H1 (cell line): ENCODE results near the gene EPHA8. TPM values are rescaled to one million over a fixed set of nuclear protein-coding genes. Genes with fewer than 3 reads are reported as not detected.

Experiments used
- CTCF ChIA-PET: fragments of 300-600 bp; sonication (Branson Sonifier 250); formaldehyde crosslinking; loops from one replicate; lab custom pipeline; 2021; ENCODE audit not compliant: partially characterized antibody; lab: Charles Lee
- POLR2A ChIA-PET: fragments of 300-600 bp; sonication (Branson Sonifier 250); formaldehyde crosslinking; loops from one replicate; lab custom pipeline; 2021; ENCODE audit warnings: inconsistent platforms; ENCODE audit not compliant: partially characterized antibody; lab: Charles Lee
- DNase-seq, 2 experiments: peaks; one replicate each; pipeline versions ENCODE4 v3.0.0 to v3.0.0-alpha.2; 2010 to 2022; ENCODE audit warnings: low spot score in 2 of 2, low read depth in 1 of 2, mixed read lengths in 1 of 2
- FAIRE-seq: peaks from 2 replicates; lab custom pipeline; 2011; peaks lifted over from hg19 to GRCh38; lab: Jason Lieb, UNC
- H2AFZ ChIP-seq: 2 replicates; pipeline ENCODE4 v1.8.1; 2012; ENCODE audit warnings: low read length, inconsistent platforms
- H2AK5ac ChIP-seq: 2 replicates; pipeline ENCODE4 v1.6.1; 2013; ENCODE audit warnings: low read depth, low read length
- H2BK120ac ChIP-seq: replicated peaks from 2 replicates; pipeline ENCODE3; 2013; ENCODE audit warnings: low read depth, low read length, inconsistent platforms
- H2BK12ac ChIP-seq: 2 replicates; pipeline ENCODE4 v1.6.1; 2013; ENCODE audit warnings: low read depth, low read length
- H2BK15ac ChIP-seq: 2 replicates; pipeline ENCODE4 v1.6.1; 2013; ENCODE audit warnings: low read length
- H2BK20ac ChIP-seq: 2 replicates; pipeline ENCODE4 v1.6.1; 2013; ENCODE audit warnings: low read length
- H2BK5ac ChIP-seq: 2 replicates; pipeline ENCODE4 v1.6.1; 2013; ENCODE audit warnings: low read depth, low read length
- H3K14ac ChIP-seq: 2 replicates; pipeline ENCODE4 v1.6.1; 2013; ENCODE audit warnings: inconsistent platforms; ENCODE audit not compliant: insufficient read length
- H3K18ac ChIP-seq: 2 replicates; pipeline ENCODE4 v1.6.1; 2013; ENCODE audit warnings: low read length; ENCODE audit errors: extremely low read depth
- H3K23ac ChIP-seq: 2 replicates; pipeline ENCODE4 v1.6.1; 2013; ENCODE audit warnings: inconsistent platforms; ENCODE audit not compliant: insufficient read length
- H3K23me2 ChIP-seq: 2 replicates; pipeline ENCODE4 v1.6.1; 2013; ENCODE audit warnings: low read depth, low read length
- H3K27ac ChIP-seq: 2 replicates; pipeline ENCODE4 v1.6.1; 2011; ENCODE audit warnings: low read depth, low read length, inconsistent platforms
- H3K27me3 ChIP-seq, 4 experiments: replicated peaks in 1 of 4; 1 replicate in 1 of 4; 2 replicates in 3 of 4; pipeline versions ENCODE4 v1.6.1 to v1.8.1; 2011 to 2013; ENCODE audit warnings: low read length in 3 of 4, mild to moderate bottlenecking in 3 of 4, inconsistent platforms in 2 of 4, mixed read lengths in 2 of 4, moderate library complexity in 1 of 4; ENCODE audit not compliant: control insufficient read depth in 3 of 4, insufficient read depth in 3 of 4; ENCODE audit errors: extremely low read depth in 1 of 4
- H3K36me3 ChIP-seq, 4 experiments: 2 replicates each; pipeline versions ENCODE4 v1.6.1 to v1.8.1; 2011 to 2013; ENCODE audit warnings: mild to moderate bottlenecking in 4 of 4, low read length in 3 of 4, moderate library complexity in 2 of 4, control low read depth in 1 of 4, inconsistent platforms in 1 of 4; ENCODE audit not compliant: insufficient read depth in 4 of 4, control insufficient read depth in 2 of 4
- H3K4ac ChIP-seq: replicated peaks from 2 replicates; pipeline ENCODE3; 2013; ENCODE audit warnings: low read length, low read depth, mixed read lengths, inconsistent platforms; ENCODE audit not compliant: insufficient read length
- H3K4me1 ChIP-seq, 4 experiments: replicated peaks in 1 of 4; 1 replicate in 1 of 4; 2 replicates in 3 of 4; pipeline versions ENCODE4 v1.6.1 to v1.8.1; 2011 to 2013; ENCODE audit warnings: low read length in 3 of 4, inconsistent platforms in 2 of 4, mixed read lengths in 1 of 4; ENCODE audit not compliant: insufficient read depth in 4 of 4, control insufficient read depth in 3 of 4
- H3K4me2 ChIP-seq, 2 experiments: 2 replicates each; pipeline versions ENCODE4 v1.6.1 to v1.8.1; 2011 to 2013; ENCODE audit warnings: low read depth in 2 of 2, low read length in 2 of 2, control low read depth in 1 of 2, inconsistent platforms in 1 of 2, mild to moderate bottlenecking in 1 of 2; ENCODE audit not compliant: insufficient read depth in 1 of 2
- H3K4me3 ChIP-seq, 4 experiments: fragments of 200-600, 300-600 bp in 1 of 4; sonication (generic), shearing (Covaris generic), sonication (Bioruptor Twin) in 1 of 4; 2 replicates each; pipeline versions ENCODE4 v1.5.1 to v1.8.1; 2011 to 2016; ENCODE audit warnings: low read length in 4 of 4, low read depth in 3 of 4, control low read depth in 2 of 4, inconsistent platforms in 2 of 4, mild to moderate bottlenecking in 2 of 4, mixed read lengths in 1 of 4, moderate library complexity in 1 of 4; ENCODE audit not compliant: insufficient read depth in 2 of 4; ENCODE audit errors: extremely low read depth in 1 of 4
- H3K56ac ChIP-seq: replicated peaks from 2 replicates; pipeline ENCODE3; 2013; ENCODE audit warnings: low read depth, mild to moderate bottlenecking, mixed read lengths, low read length, inconsistent platforms; ENCODE audit not compliant: insufficient read length
- H3K79me1 ChIP-seq: 2 replicates; pipeline ENCODE4 v1.6.1; 2013; ENCODE audit warnings: low read depth, low read length, control low read depth
- H3K79me2 ChIP-seq, 2 experiments: 2 replicates each; pipeline versions ENCODE4 v1.6.1 to v1.8.1; 2012 to 2013; ENCODE audit warnings: low read length in 2 of 2, mild to moderate bottlenecking in 2 of 2, inconsistent platforms in 1 of 2; ENCODE audit not compliant: insufficient read depth in 2 of 2, control insufficient read depth in 1 of 2
- H3K9ac ChIP-seq, 4 experiments: replicated peaks in 1 of 4; 1 replicate in 1 of 4; 2 replicates in 3 of 4; pipeline versions ENCODE4 v1.6.1 to v1.8.1; 2011 to 2013; ENCODE audit warnings: low read depth in 3 of 4, low read length in 3 of 4, control low read depth in 2 of 4, mild to moderate bottlenecking in 2 of 4, moderate library complexity in 2 of 4, inconsistent platforms in 1 of 4; ENCODE audit errors: extremely low read depth in 1 of 4
- H3K9me3 ChIP-seq, 2 experiments: 2 replicates each; pipeline versions ENCODE4 v1.6.1 to v1.8.1; 2012 to 2013; ENCODE audit warnings: mild to moderate bottlenecking in 2 of 2, moderate library complexity in 2 of 2, control low read depth in 1 of 2, inconsistent platforms in 1 of 2, low read depth in 1 of 2, low read length in 1 of 2, mixed read lengths in 1 of 2; ENCODE audit not compliant: insufficient read depth in 2 of 2
- H4K20me1 ChIP-seq, 2 experiments: replicated peaks in 1 of 2; 2 replicates each; pipeline versions ENCODE3 to v1.8.1; 2011 to 2013; ENCODE audit warnings: inconsistent platforms in 2 of 2, low read length in 2 of 2, mild to moderate bottlenecking in 1 of 2; ENCODE audit not compliant: insufficient read depth in 2 of 2, control insufficient read depth in 1 of 2
- H4K5ac ChIP-seq: 2 replicates; pipeline ENCODE4 v1.6.1; 2013; ENCODE audit warnings: low read length, low read depth, mixed read lengths, inconsistent platforms; ENCODE audit not compliant: insufficient read length
- H4K8ac ChIP-seq: 2 replicates; pipeline ENCODE4 v1.8.0; 2013; ENCODE audit warnings: mild to moderate bottlenecking, moderate library complexity, low read length, inconsistent platforms; ENCODE audit not compliant: insufficient read depth; ENCODE audit errors: extremely low read depth
- H4K91ac ChIP-seq: replicated peaks from 2 replicates; pipeline ENCODE3; 2013; ENCODE audit warnings: low read length, mixed read lengths, inconsistent platforms; ENCODE audit not compliant: insufficient read length
- CHD2 ChIP-seq: IDR thresholded peaks from 2 replicates; pipeline ENCODE4 v1.6.1; 2012; ENCODE audit warnings: low read length, improper control_type of control experiment
- FOSL1 ChIP-seq: IDR thresholded peaks from 2 replicates; pipeline ENCODE4 v1.6.1; 2011; ENCODE audit warnings: mild to moderate bottlenecking, low read depth, low read length, moderate library complexity; ENCODE audit not compliant: insufficient read depth
- GABPA ChIP-seq: IDR thresholded peaks from 2 replicates; pipeline ENCODE4 v1.6.1; 2011; ENCODE audit warnings: mild to moderate bottlenecking, low read length, moderate library complexity, borderline replicate concordance; ENCODE audit not compliant: insufficient read depth
- HDAC2 ChIP-seq, 2 experiments: fragments of 300-600 bp in 1 of 2; sonication (generic) in 1 of 2; IDR thresholded peaks; 2 replicates each; pipeline ENCODE4 v1.6.1; 2011 to 2012; ENCODE audit warnings: low read depth in 2 of 2, low read length in 2 of 2, mild to moderate bottlenecking in 2 of 2, moderate library complexity in 2 of 2, borderline replicate concordance in 1 of 2, inconsistent platforms in 1 of 2
- HDAC6 ChIP-seq: IDR thresholded peaks from one replicate; pipeline ENCODE4 v1.7.1; 2012; ENCODE audit warnings: low read depth, mild to moderate bottlenecking, inconsistent platforms, low read length, moderate library complexity
- RBBP5 ChIP-seq: IDR thresholded peaks from 2 replicates; pipeline ENCODE4 v1.7.1; 2012; ENCODE audit warnings: low read depth, mild to moderate bottlenecking, inconsistent platforms, low read length, moderate library complexity, borderline replicate concordance
- SIN3A ChIP-seq, 2 experiments: IDR thresholded peaks in 1 of 2; conservative IDR thresholded peaks in 1 of 2; 2 replicates each; pipeline ENCODE4 v1.6.1; 2011 to 2012; ENCODE audit warnings: low read length in 2 of 2, improper control_type of control experiment in 1 of 2, low read depth in 1 of 2, mild to moderate bottlenecking in 1 of 2
- SIX5 ChIP-seq: IDR thresholded peaks from 2 replicates; pipeline ENCODE4 v1.6.1; 2011; ENCODE audit warnings: mild to moderate bottlenecking, low read depth, low read length
- SRF ChIP-seq: IDR thresholded peaks from 2 replicates; pipeline ENCODE4 v1.6.1; 2011; ENCODE audit warnings: mild to moderate bottlenecking, low read depth, low read length, moderate library complexity
- SUZ12 ChIP-seq: fragments of 200-600 bp; sonication (generic); IDR thresholded peaks from 2 replicates; pipeline ENCODE4 v1.6.1; 2012; ENCODE audit warnings: mild to moderate bottlenecking, inconsistent platforms, low read length, moderate library complexity, mixed read lengths
- TAF7 ChIP-seq: optimal IDR thresholded peaks from 2 replicates; pipeline ENCODE3; 2011; ENCODE audit warnings: low read depth, mild to moderate bottlenecking, inconsistent platforms, low read length, moderate library complexity, borderline replicate concordance
- TBP ChIP-seq: IDR thresholded peaks from 2 replicates; pipeline ENCODE4 v1.6.1; 2011; ENCODE audit warnings: low read depth, low read length, improper control_type of control experiment
- YY1 ChIP-seq: IDR thresholded peaks from 2 replicates; pipeline ENCODE4 v1.6.1; 2011; ENCODE audit warnings: low read depth, mild to moderate bottlenecking, low read length
- WGBS, 2 experiments: shearing (Covaris generic) in 1 of 2; methylation state at CpG; one replicate each; pipeline versions ENCODE4 v1.1.6 to v1.1.7; 2013 to 2015; ENCODE audit warnings: low lambda C conversion rate in 2 of 2, mixed read lengths in 2 of 2, inconsistent platforms in 1 of 2, low coverage in 1 of 2, missing lambda C conversion rate in 1 of 2; ENCODE audit not compliant: insufficient replicate concordance in 2 of 2, insufficient coverage in 1 of 2, insufficient read length in 1 of 2; ENCODE audit errors: extremely low coverage in 1 of 2, missing lambda C conversion rate in 1 of 2; 5-methylcytosine and 5-hydroxymethylcytosine counted together
- polyA plus RNA-seq, 7 experiments: library from polyadenylated mRNA; depleted of rRNA in 3 of 7; stranded (reverse) in 5 of 7; unstranded in 2 of 7; fragments of >200 nt in 5 of 7; fragments of 200-250 nt in 2 of 7; gene quantifications; 1 replicate in 5 of 7; 2 replicates in 1 of 7; 4 replicates in 1 of 7; pipeline versions ENCODE4 v1.2.1 to v1.2.3, GENCODE V29; 2011 to 2013; ENCODE audit warnings: missing spikeins in 2 of 7, mixed read lengths in 2 of 7
- total RNA-seq: library from RNA; stranded (reverse); fragmentation: NEBNext Ultra II Directional; extraction: Animal tissue kit (Norgen Biotek cat#: 25700); gene quantifications from 2 replicates; pipeline ENCODE4 v1.2.1, GENCODE V29; 2021
- TF ChIP-seq, protein P1 (sequence below): IDR thresholded peaks from 2 replicates; pipeline ENCODE4 v1.6.1; 2012; ENCODE audit warnings: inconsistent platforms

EPHA8 gene
- total and polyA plus RNA-seq, 2 of the 8 experiments (the other 6 are each of a cell fraction or from before 2014, with no cell fraction given), result 4.0 to 8.4 TPM

DNA sequence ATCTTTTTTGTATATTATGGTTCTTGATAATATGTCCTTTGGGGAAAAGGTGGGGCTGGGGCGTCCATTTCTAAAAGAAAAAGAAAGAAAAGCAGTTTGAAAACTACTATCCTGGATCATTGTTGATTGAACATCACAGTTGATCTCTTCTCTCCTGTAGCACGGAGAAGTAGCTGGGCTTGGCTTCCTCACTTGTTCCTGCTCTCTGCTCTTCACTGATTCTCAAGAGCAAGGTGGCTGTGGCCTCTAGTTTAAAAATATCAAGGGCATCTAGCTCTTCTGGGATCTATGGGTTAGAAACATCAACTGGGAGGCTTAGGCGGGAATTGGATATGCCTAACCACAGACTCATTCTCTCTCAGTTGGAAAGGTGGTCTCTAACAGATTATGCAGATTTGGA, 38.1 kb upstream of the EPHA8 start:
- Histone ChIP-seq H2BK20ac (no peak overlapping the region), H4K5ac (no peak overlapping the region), H3K14ac (no peak overlapping the region), H3K23ac (no peak overlapping the region), H3K18ac (no peak overlapping the region), H2BK120ac (no peak overlapping the region), H3K79me2 (no peaks in the 10 kb centered on the region), H3K23me2 (0 out of 2 replicates have a peak, but pooled peaks cover 2% of the 10 kb centered on the region), H2AK5ac (no peak overlapping the region), H3K27me3 (no peaks in the 10 kb centered on the region), H3K56ac (no peak overlapping the region), H3K9me3 (no peaks in the 10 kb centered on the region), H2BK15ac (no peak overlapping the region), H3K36me3 (peaks cover 3 to 25% (median 14%) of the 10 kb centered on the region in 4 experiments), H3K4me3 (no peak overlapping the region), H3K4me1 (no peaks in the 10 kb centered on the region), H2BK5ac (no peak overlapping the region), H2AFZ (no peak overlapping the region), H3K79me1 (no peaks in the 10 kb centered on the region), H3K27ac (no peak overlapping the region), H3K9ac (no peak overlapping the region), H4K8ac (no peak overlapping the region), H4K91ac (no peak overlapping the region), H3K4ac (no peak overlapping the region), H4K20me1 (peaks cover 0 to 2% of the 10 kb centered on the region in 2 experiments), H2BK12ac (no peak overlapping the region), H3K4me2 (no peak overlapping the region)
- ChIA-PET CTCF (interaction anchor here (0.9 to 5.2 kb wide), 9 partner anchors 13 to 116 kb away, joined by 3 to 70 read pairs (median 3); partner anchors contain the start of gene C1QC), POLR2A (no interaction called here)
- no peak for FAIRE-seq
- WGBS, 2 experiments, result 87% methylated on average over 3 of the region's 3 CpGs; no CpG with 5 or more reads in 1 of the 2 experiments
- no peak for DNase-seq
- no peak for TF ChIP-seq SUZ12
- TF ChIP-seq TAF7, result no peak
- TF ChIP-seq SIX5, result no peak
- no peak for TF ChIP-seq TBP
- no peak for TF ChIP-seq CHD2
- no peak for TF ChIP-seq FOSL1
- no peak for TF ChIP-seq RBBP5
- TF ChIP-seq GABPA, result no peak
- TF ChIP-seq HDAC6, result no peak
- no peak for TF ChIP-seq HDAC2 (IDR thresholded peaks at IDR 0.05; ENCODE audit: borderline replicate concordance in 1 of 2, low read depth in 2 of 2, low read length in 2 of 2)
- no peak for TF ChIP-seq YY1
- TF ChIP-seq, protein P1, sequence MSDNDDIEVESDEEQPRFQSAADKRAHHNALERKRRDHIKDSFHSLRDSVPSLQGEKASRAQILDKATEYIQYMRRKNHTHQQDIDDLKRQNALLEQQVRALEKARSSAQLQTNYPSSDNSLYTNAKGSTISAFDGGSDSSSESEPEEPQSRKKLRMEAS, result no peak
- no peak for TF ChIP-seq SRF
- TF ChIP-seq SIN3A (conservative IDR thresholded peaks at IDR 0.05 in 1 of 2, IDR thresholded peaks at IDR 0.05 in 1 of 2; ENCODE audit: low read depth in 1 of 2, low read length in 2 of 2), result no peak
